Ascending aorta (tissue), 2 donors: ENCODE measurements around the gene HLA-F. TPM values are rescaled to one million over a fixed set of nuclear protein-coding genes. Genes with fewer than 3 reads are reported as not detected.

Experiments
- DNase-seq, 2 donors: peaks; one replicate each; pipeline ENCODE4 v3.0.0-alpha.2; 2019; ENCODE audit warnings: low spot score in 2 of 2
- H3K27ac ChIP-seq, 2 donors: fragments of 200-600 bp; sonication (generic); one replicate each; pipeline ENCODE4 v1.5.1; 2016 to 2017; ENCODE audit warnings: mild to moderate bottlenecking in 1 of 2
- H3K27me3 ChIP-seq: fragments of 200-600 bp; sonication (generic); one replicate; pipeline ENCODE4 v1.5.1; 2017
- H3K36me3 ChIP-seq, 2 donors: fragments of 200-600 bp; sonication (generic); one replicate each; pipeline ENCODE4 v1.5.1; 2016
- H3K4me1 ChIP-seq, 2 donors: fragments of 200-600 bp; sonication (generic); one replicate each; pipeline ENCODE4 v1.5.1; 2016 to 2017; ENCODE audit warnings: mild to moderate bottlenecking in 1 of 2
- H3K4me3 ChIP-seq, 2 donors: fragments of 200-600 bp; sonication (generic); one replicate each; pipeline ENCODE4 v1.5.1; 2016 to 2017; ENCODE audit warnings: mild to moderate bottlenecking in 1 of 2
- H3K9me3 ChIP-seq, 2 donors: fragments of 200-600 bp; sonication (generic); one replicate each; pipeline ENCODE4 v1.5.1; 2016
- CTCF ChIP-seq, 3 experiments: fragments of 200-600 bp in 2 of 3; fragments of 450-650 bp in 1 of 3; sonication (generic) in 2 of 3; IDR thresholded peaks; one replicate each; pipeline ENCODE4 v1.5.1; 2016 to 2019; ENCODE audit warnings: antibody characterized with exemption in 3 of 3, mild to moderate bottlenecking in 1 of 3, moderate library complexity in 1 of 3
- intact Hi-C: fragments of 100-400 bp; cut with DNase I; formaldehyde crosslinking; loops from one replicate; pipeline ENCODE4 v1.15.1; 2023
- total RNA-seq: library from RNA; depleted of rRNA; stranded (reverse); fragments of >200 nt; gene quantifications from one replicate; pipeline ENCODE4 v1.1.0, GENCODE V29; 2016

HLA-F gene
- total RNA-seq, 1 donor from 2014 or later = 75.0 TPM

GRCh38 chr6:29734046-29735018 is 11.1 kb downstream of the HLA-F start:
- no peak for TF ChIP-seq CTCF (IDR thresholded peaks at IDR 0.05)
- Histone ChIP-seq H3K9me3 (no peaks in the 10 kb centered on the region), H3K27ac (no peak overlapping the region), H3K4me3 (no peak overlapping the region), H3K36me3 (no peaks in the 10 kb centered on the region), H3K4me1 (no peaks in the 10 kb centered on the region), H3K27me3 (no peaks in the 10 kb centered on the region)
- no peak for DNase-seq
- intact Hi-C loops = loop anchor here (5.0 kb wide), 1 partner anchor 58 kb away; no protein-coding TSS in a partner anchor

- Histone ChIP-seq H3K27me3 (no peaks in the 10 kb centered on the region), H3K4me1 (no peaks in the 10 kb centered on the region), H3K9me3 (no peaks in the 10 kb centered on the region), H3K4me3 (no peak overlapping the region), H3K36me3 (no peaks in the 10 kb centered on the region), H3K27ac (no peak overlapping the region)
- no peak for TF ChIP-seq CTCF (IDR thresholded peaks at IDR 0.05)
- no peak for DNase-seq
- intact Hi-C loops = loop anchor here (5.0 kb wide), 1 partner anchor 56 kb away; no protein-coding TSS in a partner anchor
Measured at GRCh38 chr6:29736563-29736962, 13.3 kb downstream of the HLA-F start.

GRCh38 chr6:29737707-29738630 is 14.7 kb downstream of the HLA-F start:
- Histone ChIP-seq H3K4me1 (no peaks in the 10 kb centered on the region), H3K36me3 (no peaks in the 10 kb centered on the region), H3K27ac (no peak overlapping the region), H3K27me3 (no peaks in the 10 kb centered on the region), H3K9me3 (no peaks in the 10 kb centered on the region), H3K4me3 (no peak overlapping the region)
- intact Hi-C loops = loop anchor here (1.0 to 5.0 kb wide), 3 partner anchors 15 to 96 kb away; no protein-coding TSS in a partner anchor
- peak in 1 of 2 donors; percentile 76 for DNase-seq
- TF ChIP-seq CTCF (IDR thresholded peaks at IDR 0.05) = peak; percentile 61 to 72 (median 72)

GRCh38 chr6:29739136-29739881 is 16.1 kb downstream of the HLA-F start:
- DNase-seq = peak in 1 of 2 donors; percentile 11
- no peak for TF ChIP-seq CTCF (IDR thresholded peaks at IDR 0.05)
- Histone ChIP-seq H3K4me1 (no peaks in the 10 kb centered on the region), H3K27ac (no peak overlapping the region), H3K36me3 (peaks cover 0 to 3% of the 10 kb centered on the region in 2 donors), H3K4me3 (no peak overlapping the region), H3K27me3 (no peaks in the 10 kb centered on the region), H3K9me3 (no peaks in the 10 kb centered on the region)
- intact Hi-C loops = loop anchor here (2.0 to 5.0 kb wide), 2 partner anchors 13 to 53 kb away; no protein-coding TSS in a partner anchor

GRCh38 chr6:29739882-29740261 is 16.6 kb downstream of the HLA-F start:
- DNase-seq = no peak
- intact Hi-C loops = loop anchor here (2.0 to 5.0 kb wide), 2 partner anchors 13 to 52 kb away; no protein-coding TSS in a partner anchor

More at GRCh38 chr6:29739882-29740261, 16.6 kb downstream of the HLA-F start:
- Histone ChIP-seq H3K27me3 (no peaks in the 10 kb centered on the region), H3K4me1 (no peaks in the 10 kb centered on the region), H3K4me3 (no peak overlapping the region), H3K27ac (no peak overlapping the region), H3K36me3 (peaks cover 3% of the 10 kb centered on the region in 2 donors), H3K9me3 (no peaks in the 10 kb centered on the region)
- no peak for TF ChIP-seq CTCF (IDR thresholded peaks at IDR 0.05)
